Mononuclear cell (primary cell): Measurements from ENCODE around the gene EPB41L1. TPM values are rescaled to one million over a fixed set of nuclear protein-coding genes. Genes with fewer than 3 reads are reported as not detected.

Experiments
- H3K27me3 ChIP-seq: 2 replicates; pipeline ENCODE4 v1.6.0; 2011; ENCODE audit warnings: low read length, control low read depth; ENCODE audit not compliant: insufficient read depth
- H3K4me1 ChIP-seq: 2 replicates; pipeline ENCODE4 v1.5.1; 2011; ENCODE audit warnings: mild to moderate bottlenecking, low read length, control low read depth; ENCODE audit not compliant: insufficient read depth
- H3K4me3 ChIP-seq: 2 replicates; pipeline ENCODE4 v1.5.1; 2011; ENCODE audit warnings: mild to moderate bottlenecking, low read length, moderate library complexity
- H3K9me3 ChIP-seq: 2 replicates; pipeline ENCODE4 v1.5.1; 2011; ENCODE audit warnings: low read depth, mild to moderate bottlenecking, control low read depth, low read length
- total RNA-seq: library from RNA; depleted of rRNA; stranded (reverse); fragments of >200 nt; gene quantifications from one replicate; pipeline ENCODE4 v1.2.3, GENCODE V29; 2012

Gene EPB41L1
- total RNA-seq, 1 donor: 0.21 TPM

DNA sequence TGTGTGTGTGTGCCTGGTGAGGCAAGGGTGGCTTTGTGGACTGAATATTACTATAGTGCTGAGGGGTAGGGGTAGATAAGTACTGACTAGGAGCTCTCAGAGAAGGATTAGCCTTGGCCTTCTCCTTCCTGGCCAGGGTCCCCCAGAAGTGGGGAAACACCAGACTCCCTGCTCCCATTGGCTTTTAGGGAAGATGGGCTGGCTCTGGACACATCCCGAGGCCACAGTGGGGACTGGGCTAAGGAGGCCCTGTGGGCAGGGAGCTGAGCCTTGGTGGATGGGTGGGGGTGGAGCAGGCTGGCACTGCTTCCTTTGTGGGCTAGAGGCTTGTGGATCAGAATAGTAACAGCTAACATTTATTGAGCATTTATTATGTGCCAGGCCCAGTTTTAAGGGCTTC is 3.1 kb downstream of the EPB41L1 start:
- H3K9me3 ChIP-seq: no peaks in the 10 kb centered on the region
- peaks cover 22% of the 10 kb centered on the region for H3K27me3 ChIP-seq
- H3K4me1 ChIP-seq: no peaks in the 10 kb centered on the region
- H3K4me3 ChIP-seq: no peak overlapping the region

DNA sequence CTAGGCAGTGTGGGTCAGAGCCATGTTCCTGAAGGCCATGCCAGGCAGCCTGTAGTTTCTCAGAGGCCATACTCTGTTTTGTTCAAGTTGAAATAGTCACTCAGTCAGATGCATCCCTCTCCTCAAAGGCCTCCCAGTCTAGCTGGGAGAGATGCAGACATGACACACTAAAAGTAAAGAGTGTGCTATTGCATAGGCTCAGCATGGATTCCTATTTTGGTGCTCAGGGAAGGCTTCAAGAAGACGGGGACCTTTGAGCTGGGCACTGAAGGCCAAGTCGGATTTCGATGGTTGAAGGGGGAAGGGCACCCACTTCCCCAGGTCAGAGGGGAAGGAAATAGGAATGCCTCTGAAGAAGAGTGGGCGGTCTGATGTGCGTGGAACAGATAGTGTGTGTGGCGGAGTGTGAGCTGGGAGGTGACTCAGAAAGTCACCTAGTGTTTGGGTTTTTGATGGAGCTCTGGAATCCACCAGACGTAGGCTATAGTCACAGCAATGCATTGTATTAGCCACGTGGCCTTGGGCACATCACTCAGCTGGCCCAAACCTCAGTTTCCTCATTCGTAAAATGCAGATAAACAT is 3.7 kb downstream of the EPB41L1 start:
- peaks cover 22% of the 10 kb centered on the region for H3K27me3 ChIP-seq
- no peaks in the 10 kb centered on the region for H3K9me3 ChIP-seq
- no peak overlapping the region for H3K4me3 ChIP-seq
- H3K4me1 ChIP-seq: no peaks in the 10 kb centered on the region

DNA sequence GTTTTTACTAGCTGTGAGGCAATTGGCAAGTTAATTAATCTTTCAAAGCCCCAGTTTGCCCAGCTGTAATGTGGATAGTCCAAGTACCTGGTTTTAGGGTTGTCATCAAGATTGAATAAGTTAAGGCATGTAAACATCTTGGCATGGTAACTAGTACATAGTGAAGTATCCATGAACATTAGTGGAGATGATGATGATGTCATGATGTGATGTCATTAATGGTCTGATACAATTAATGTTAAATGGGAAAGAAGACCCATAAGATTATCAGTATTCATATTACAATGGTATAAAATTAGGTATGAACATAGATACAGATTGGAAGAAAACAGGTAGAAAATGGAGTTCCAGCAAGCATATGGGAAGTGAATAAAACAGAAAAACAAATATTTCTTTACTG is 5.3 kb downstream of the EPB41L1 start:
- Histone ChIP-seq H3K27me3 (peaks cover 12% of the 10 kb centered on the region), H3K4me3 (no peak overlapping the region), H3K4me1 (no peaks in the 10 kb centered on the region), H3K9me3 (no peaks in the 10 kb centered on the region)

GRCh38 chr20:36162272-36162966 is 7.9 kb downstream of the EPB41L1 start:
- Histone ChIP-seq H3K4me1 (no peaks in the 10 kb centered on the region), H3K4me3 (no peak overlapping the region), H3K9me3 (no peaks in the 10 kb centered on the region), H3K27me3 (no peaks in the 10 kb centered on the region)

DNA sequence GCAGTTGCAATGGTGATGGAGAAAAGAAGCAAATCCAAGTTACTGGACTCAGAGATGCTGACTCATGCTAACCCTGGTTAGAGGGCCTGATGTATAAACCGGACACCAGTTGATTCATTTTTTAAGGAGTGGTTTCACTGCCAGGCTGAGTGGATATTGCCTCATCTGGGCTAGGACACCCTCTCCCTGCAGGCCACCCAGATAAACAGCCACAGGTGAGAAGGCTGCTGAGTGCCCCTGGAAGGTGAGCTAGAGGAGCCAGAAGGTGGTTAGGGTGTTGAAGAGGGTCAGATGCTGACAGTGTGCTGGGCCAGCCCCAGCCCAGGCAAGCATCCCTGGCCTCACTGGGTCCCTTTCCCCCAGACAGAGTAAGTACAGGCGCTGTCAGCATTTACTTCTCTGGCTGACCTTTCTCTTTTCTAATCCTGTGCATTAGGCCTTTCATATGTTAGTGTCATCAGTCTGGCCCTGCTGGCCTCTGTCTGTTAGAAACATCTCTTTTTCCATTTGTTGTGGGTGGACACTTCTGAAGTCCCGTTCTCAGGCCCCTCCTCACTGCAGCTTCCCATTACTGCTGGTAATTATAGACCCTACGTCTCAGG is 13.5 kb downstream of the EPB41L1 start:
- Histone ChIP-seq H3K4me3 (no peak overlapping the region), H3K27me3 (no peaks in the 10 kb centered on the region), H3K4me1 (no peaks in the 10 kb centered on the region), H3K9me3 (no peaks in the 10 kb centered on the region)

DNA sequence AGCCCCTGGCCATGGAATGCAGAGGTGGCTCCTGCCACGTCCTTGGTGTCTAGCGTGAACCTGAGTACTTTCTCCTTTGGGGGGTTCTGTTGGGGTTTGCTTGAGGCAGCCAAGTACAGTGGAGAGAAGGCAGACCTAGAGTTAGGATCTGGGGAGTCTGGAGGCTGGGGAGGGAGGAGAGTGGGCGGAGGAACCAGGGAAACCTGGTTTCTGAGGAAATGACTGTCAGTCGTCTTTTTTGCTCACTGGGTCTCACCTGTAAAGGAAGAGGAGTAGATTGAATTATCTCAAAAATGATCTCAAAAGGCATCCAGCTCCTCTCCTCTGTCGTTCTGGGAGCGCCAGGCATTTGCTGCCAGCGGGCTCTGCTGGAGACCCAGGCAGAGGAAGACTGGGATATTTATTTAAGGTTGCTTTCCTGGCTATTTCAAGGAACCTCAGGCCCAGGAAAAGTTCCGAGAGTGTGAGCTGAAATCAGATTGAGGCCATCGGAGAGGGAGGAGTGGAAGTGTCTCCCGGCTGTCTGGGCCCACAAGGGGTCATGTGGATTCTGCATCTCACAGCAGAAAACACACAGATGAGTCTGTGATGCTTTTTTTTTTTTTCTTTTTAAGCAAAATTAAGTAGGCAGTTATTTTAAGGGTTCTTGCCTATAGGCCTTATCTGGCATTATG is 16.1 kb downstream of the EPB41L1 start:
- peaks cover 5% of the 10 kb centered on the region for H3K4me1 ChIP-seq
- H3K4me3 ChIP-seq: no peak overlapping the region
- no peaks in the 10 kb centered on the region for H3K9me3 ChIP-seq
- H3K27me3 ChIP-seq: no peaks in the 10 kb centered on the region

DNA sequence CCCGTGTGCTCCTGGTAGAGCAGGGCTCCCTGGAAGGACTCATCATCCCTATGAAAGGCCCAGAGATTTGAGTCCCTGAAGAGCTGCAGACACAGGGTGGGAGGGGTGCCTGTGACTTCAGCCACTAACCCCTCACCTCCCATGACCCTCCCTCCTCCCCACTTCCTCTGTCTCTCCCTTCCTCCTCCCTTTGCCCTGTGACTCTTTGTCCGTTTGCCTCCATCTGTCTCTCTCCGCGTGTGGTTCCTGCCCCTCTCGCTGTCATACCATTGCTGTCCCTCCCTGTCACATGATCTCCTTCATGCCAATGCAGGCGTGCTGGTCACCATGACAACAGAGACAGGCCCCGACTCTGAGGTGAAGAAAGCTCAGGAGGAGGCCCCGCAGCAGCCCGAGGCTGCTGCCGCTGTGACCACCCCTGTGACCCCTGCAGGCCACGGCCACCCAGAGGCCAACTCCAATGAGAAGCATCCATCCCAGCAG is 19.0 kb downstream of the EPB41L1 start:
- Histone ChIP-seq H3K4me3 (no peak overlapping the region), H3K4me1 (peaks cover 5% of the 10 kb centered on the region), H3K27me3 (no peaks in the 10 kb centered on the region), H3K9me3 (no peaks in the 10 kb centered on the region)

GRCh38 chr20:36175016-36175415 is 20.5 kb downstream of the EPB41L1 start:
- Histone ChIP-seq H3K9me3 (no peaks in the 10 kb centered on the region), H3K4me1 (peaks cover 5% of the 10 kb centered on the region), H3K27me3 (no peaks in the 10 kb centered on the region), H3K4me3 (no peak overlapping the region)

- Histone ChIP-seq H3K4me1 (peaks cover 5% of the 10 kb centered on the region), H3K9me3 (no peaks in the 10 kb centered on the region), H3K27me3 (no peaks in the 10 kb centered on the region), H3K4me3 (no peak overlapping the region)
Observed at GRCh38 chr20:36175475-36175995, 21.0 kb downstream of the EPB41L1 start.

- no peaks in the 10 kb centered on the region for H3K27me3 ChIP-seq
- H3K4me3 ChIP-seq: no peak overlapping the region
- no peaks in the 10 kb centered on the region for H3K9me3 ChIP-seq
- peaks cover 10% of the 10 kb centered on the region for H3K4me1 ChIP-seq
Observed at GRCh38 chr20:36177716-36178115, 23.2 kb downstream of the EPB41L1 start.

DNA sequence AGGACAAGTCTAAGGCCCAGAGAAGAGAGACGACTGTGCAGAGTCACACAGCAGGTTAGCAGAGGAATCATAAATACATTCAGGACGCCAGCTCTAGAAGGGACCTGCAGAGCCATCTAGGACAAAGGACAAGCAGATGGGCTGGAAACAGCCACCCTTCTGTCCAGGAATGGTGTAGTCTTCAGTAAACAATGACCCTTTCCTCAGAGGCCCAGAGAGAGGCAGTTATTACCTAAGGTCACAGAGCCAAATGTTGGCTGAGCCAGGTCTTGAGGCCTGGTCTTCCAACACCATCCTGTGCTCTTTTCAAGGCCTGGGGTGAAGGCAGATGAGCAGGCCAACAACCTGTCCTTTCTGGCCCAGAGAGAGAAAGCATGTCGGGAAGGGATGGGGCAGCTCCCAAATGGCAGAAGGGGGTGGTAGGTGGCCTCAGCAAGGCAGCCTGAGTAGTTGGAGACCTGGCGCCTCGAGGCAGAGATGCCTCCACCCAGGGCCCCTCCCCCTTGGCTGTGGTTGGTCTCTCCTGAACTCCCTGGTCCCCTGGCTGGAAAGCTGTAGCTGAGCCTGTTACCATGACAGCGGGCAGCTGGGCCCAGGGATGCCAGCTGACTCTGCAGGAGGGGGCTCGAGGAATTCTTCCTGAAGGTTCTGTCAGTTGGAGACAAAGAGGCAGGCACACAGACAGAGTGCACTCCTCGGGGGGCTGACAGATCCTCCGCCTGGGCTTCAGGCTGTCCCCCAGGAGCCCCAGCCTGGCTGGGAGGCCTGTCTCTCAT is 24.8 kb downstream of the EPB41L1 start:
- H3K9me3 ChIP-seq: no peaks in the 10 kb centered on the region
- no peaks in the 10 kb centered on the region for H3K27me3 ChIP-seq
- H3K4me1 ChIP-seq: peaks cover 5% of the 10 kb centered on the region
- no peak overlapping the region for H3K4me3 ChIP-seq

- Histone ChIP-seq H3K4me1 (peaks cover 5% of the 10 kb centered on the region), H3K9me3 (no peaks in the 10 kb centered on the region), H3K4me3 (no peak overlapping the region), H3K27me3 (no peaks in the 10 kb centered on the region)
Observed at GRCh38 chr20:36180323-36180722, 25.8 kb downstream of the EPB41L1 start.

DNA sequence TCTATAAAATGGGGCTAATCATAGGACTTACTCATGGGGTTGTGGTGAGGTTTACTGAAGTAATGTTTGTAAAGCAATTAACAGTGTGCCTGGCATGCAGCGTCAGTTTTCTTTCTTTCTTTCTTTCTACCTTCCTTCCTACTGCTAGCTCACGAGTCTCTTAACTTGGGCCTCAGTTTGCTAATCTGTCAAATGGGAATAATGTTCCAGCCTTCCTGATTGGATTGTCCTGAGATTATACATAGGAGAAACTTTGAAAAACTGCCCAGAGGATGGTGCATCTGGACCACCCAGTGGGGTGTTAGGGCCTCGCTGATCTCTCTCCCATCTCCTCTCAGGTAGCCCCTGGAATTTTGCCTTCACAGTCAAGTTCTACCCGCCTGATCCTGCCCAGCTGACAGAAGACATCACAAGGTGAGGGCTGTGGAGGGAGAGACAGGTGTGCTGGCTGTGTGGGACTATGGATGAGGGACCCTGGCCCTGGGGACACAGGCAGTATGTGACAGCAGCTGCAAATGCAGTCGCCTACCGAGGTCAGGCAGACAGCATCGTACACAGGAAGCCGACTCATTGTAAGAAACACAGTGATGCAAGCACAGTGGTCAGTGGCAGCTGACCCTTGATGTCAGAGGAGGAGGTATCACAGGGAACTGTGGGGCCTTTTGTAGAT is 27.5 kb downstream of the EPB41L1 start:
- Histone ChIP-seq H3K27me3 (no peaks in the 10 kb centered on the region), H3K4me3 (no peak overlapping the region), H3K9me3 (no peaks in the 10 kb centered on the region), H3K4me1 (peaks cover 5% of the 10 kb centered on the region)

DNA sequence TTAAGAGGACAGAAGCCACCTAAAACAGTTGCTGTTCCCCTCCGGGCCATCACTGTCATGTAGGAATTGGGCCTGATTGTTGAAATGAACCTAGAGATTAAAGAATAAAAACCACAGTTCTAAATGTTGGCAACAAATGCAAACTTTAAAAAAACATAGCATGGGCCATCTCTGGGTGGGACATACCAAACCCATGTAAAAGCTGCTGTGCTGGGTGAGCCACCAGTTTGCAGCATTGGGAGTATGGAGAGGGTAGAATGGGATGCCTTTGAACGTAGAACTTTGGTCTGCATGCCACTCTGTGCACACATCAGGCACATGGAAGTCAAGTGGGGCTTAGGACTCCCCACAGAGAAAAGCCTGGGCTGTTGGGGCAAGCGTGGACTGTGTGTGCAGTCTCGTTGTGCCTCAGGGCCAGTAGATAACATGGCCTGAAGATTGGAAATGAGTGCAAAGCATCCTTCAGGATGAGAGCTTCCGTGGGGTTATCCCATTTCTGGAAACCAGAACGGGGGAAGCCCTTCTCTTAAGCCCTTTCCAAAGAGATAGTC is 28.1 kb downstream of the EPB41L1 start:
- no peak overlapping the region for H3K4me3 ChIP-seq
- H3K9me3 ChIP-seq: no peaks in the 10 kb centered on the region
- H3K4me1 ChIP-seq: peaks cover 5% of the 10 kb centered on the region
- no peaks in the 10 kb centered on the region for H3K27me3 ChIP-seq
